Upper lobe of left lung (tissue), 6 donors: Measurements from ENCODE around the gene GUCY2F. TPM values are rescaled to one million over a fixed set of nuclear protein-coding genes. Genes with fewer than 3 reads are reported as not detected.

Experiments
- ATAC-seq, 2 donors: fragments of 200-7000 bp; cut with Tn5 transposase; one replicate each; pipeline ENCODE4 v1.9.1; 2022; ENCODE audit warnings: mild to moderate bottlenecking in 2 of 2, moderate library complexity in 2 of 2; ENCODE audit not compliant: low FRiP score in 2 of 2
- DNase-seq, 2 donors: peaks; one replicate each; pipeline ENCODE4 v3.0.0-alpha.2; 2019 to 2020
- H3K27ac ChIP-seq, 4 donors: fragments of 200-600 bp; sonication (generic); one replicate each; pipeline ENCODE4 v1.5.1; 2016 to 2019
- H3K27me3 ChIP-seq, 4 donors: fragments of 200-600 bp; sonication (generic); one replicate each; pipeline ENCODE4 v1.5.1; 2017 to 2019
- H3K36me3 ChIP-seq, 4 donors: fragments of 200-600 bp; sonication (generic); one replicate each; pipeline ENCODE4 v1.5.1; 2016 to 2019
- H3K4me1 ChIP-seq, 4 donors: fragments of 200-600 bp; sonication (generic); one replicate each; pipeline ENCODE4 v1.5.1; 2018 to 2019
- H3K4me3 ChIP-seq, 4 donors: fragments of 200-600 bp; sonication (generic); one replicate each; pipeline ENCODE4 v1.5.1; 2017 to 2019; ENCODE audit warnings: mild to moderate bottlenecking in 2 of 4, moderate library complexity in 1 of 4
- H3K9me3 ChIP-seq, 4 donors: fragments of 200-600 bp; sonication (generic); one replicate each; pipeline ENCODE4 v1.5.1; 2018 to 2019
- CTCF ChIP-seq, 6 experiments: fragments of 450-650 bp in 4 of 6; fragments of 200-600 bp in 2 of 6; sonication (generic) in 2 of 6; IDR thresholded peaks; one replicate each; pipeline ENCODE4 v1.5.1; 2016 to 2019; ENCODE audit warnings: antibody characterized with exemption in 6 of 6
- EP300 ChIP-seq, 4 donors: sonication (generic); formaldehyde crosslinking; IDR thresholded peaks; one replicate each; pipeline ENCODE4 v1.5.1; 2017; ENCODE audit warnings: antibody characterized with exemption in 4 of 4, control low read depth in 2 of 4
- POLR2A ChIP-seq, 4 donors: fragments of 450-650 bp; IDR thresholded peaks; one replicate each; pipeline ENCODE4 v1.5.1; 2016 to 2017; ENCODE audit warnings: antibody characterized with exemption in 4 of 4, mild to moderate bottlenecking in 2 of 4
- POLR2AphosphoS5 ChIP-seq, 2 donors: sonication (generic); formaldehyde crosslinking; IDR thresholded peaks; one replicate each; pipeline ENCODE4 v1.5.1; 2017; ENCODE audit warnings: antibody characterized with exemption in 2 of 2
- WGBS, 2 donors: methylation state at CpG; one replicate each; pipeline ENCODE4 v1.1.5; 2017 to 2018; 5-methylcytosine and 5-hydroxymethylcytosine counted together
- total RNA-seq, 6 donors: library from RNA; depleted of rRNA in 4 of 6; stranded (reverse); fragments of >200 nt in 4 of 6; gene quantifications; one replicate each; pipeline versions ENCODE4 v1.1.0 to v1.2.1, GENCODE V29; 2016 to 2021
- donor health status: DM: no; HTN: no; CAD: no; lungs with moderate emphysema.
- donor health status: DM: no; HTN: yes; CAD: no; lungs with severe emphysema.

The GUCY2F gene
- total RNA-seq, 6 donors from 2014 or later = 0.10 TPM; not detected in 5

- Histone ChIP-seq H3K27me3 (no peaks in the 10 kb centered on the region), H3K9me3 (no peaks in the 10 kb centered on the region), H3K4me1 (no peaks in the 10 kb centered on the region), H3K4me3 (no peak overlapping the region), H3K27ac (no peak overlapping the region), H3K36me3 (no peaks in the 10 kb centered on the region)
- TF ChIP-seq POLR2A (IDR thresholded peaks at IDR 0.05) = no peak
- TF ChIP-seq POLR2AphosphoS5 (IDR thresholded peaks at IDR 0.05) = no peak
- TF ChIP-seq EP300 (IDR thresholded peaks at IDR 0.05) = no peak
- no peak for TF ChIP-seq CTCF (IDR thresholded peaks at IDR 0.05)
- ATAC-seq = no peak
- no peak for DNase-seq
- WGBS, 2 donors = 71 to 78% methylated on average over 2 of the region's 2 CpGs
Measured at GRCh38 chrX:109390556-109390955, 91.3 kb downstream of the GUCY2F start.

- 75 to 79% methylated on average over 1 of the region's 1 CpG for WGBS, 2 donors
Measured at GRCh38 chrX:109389917-109390316, 92.0 kb downstream of the GUCY2F start.

GRCh38 chrX:109384699-109385098, 97.2 kb downstream of the GUCY2F start:
- H3K4me3 ChIP-seq = no peak overlapping the region
- H3K4me1 ChIP-seq = no peaks in the 10 kb centered on the region
- 37 to 51% methylated on average over 3 of the region's 3 CpGs for WGBS, 2 donors
- no peaks in the 10 kb centered on the region for H3K27me3 ChIP-seq
- no peak for DNase-seq
- no peak overlapping the region for H3K27ac ChIP-seq
- H3K36me3 ChIP-seq = no peaks in the 10 kb centered on the region
- ATAC-seq = no peak
- TF ChIP-seq CTCF (IDR thresholded peaks at IDR 0.05) (peak in 3 of 6 experiments; percentile 25 to 35 (median 33)), POLR2A (IDR thresholded peaks at IDR 0.05) (no peak), EP300 (IDR thresholded peaks at IDR 0.05) (no peak)
- H3K9me3 ChIP-seq = no peaks in the 10 kb centered on the region

More at GRCh38 chrX:109389917-109390316, 92.0 kb downstream of the GUCY2F start:
- Histone ChIP-seq H3K9me3 (no peaks in the 10 kb centered on the region), H3K4me3 (no peak overlapping the region), H3K36me3 (no peaks in the 10 kb centered on the region), H3K4me1 (no peaks in the 10 kb centered on the region), H3K27me3 (no peaks in the 10 kb centered on the region), H3K27ac (no peak overlapping the region)
- no peak for DNase-seq
- no peak for ATAC-seq
- no peak for TF ChIP-seq EP300 (IDR thresholded peaks at IDR 0.05)
- TF ChIP-seq CTCF (IDR thresholded peaks at IDR 0.05) = no peak
- TF ChIP-seq POLR2AphosphoS5 (IDR thresholded peaks at IDR 0.05) = no peak
- no peak for TF ChIP-seq POLR2A (IDR thresholded peaks at IDR 0.05)

- Histone ChIP-seq H3K4me1 (no peaks in the 10 kb centered on the region), H3K27me3 (no peaks in the 10 kb centered on the region), H3K27ac (no peak overlapping the region), H3K9me3 (no peaks in the 10 kb centered on the region), H3K36me3 (no peaks in the 10 kb centered on the region), H3K4me3 (no peak overlapping the region)
- 79 to 91% methylated on average over 4 of the region's 4 CpGs for WGBS, 2 donors
- TF ChIP-seq EP300 (IDR thresholded peaks at IDR 0.05) = no peak
- no peak for TF ChIP-seq POLR2A (IDR thresholded peaks at IDR 0.05)
- TF ChIP-seq CTCF (IDR thresholded peaks at IDR 0.05) = no peak
- TF ChIP-seq POLR2AphosphoS5 (IDR thresholded peaks at IDR 0.05) = no peak
- no peak for ATAC-seq
- DNase-seq = no peak
Measured at GRCh38 chrX:109382332-109382731, 99.6 kb downstream of the GUCY2F start.

GRCh38 chrX:109378281-109378680, 103.6 kb downstream of the GUCY2F start:
- H3K36me3 ChIP-seq = no peaks in the 10 kb centered on the region
- no peaks in the 10 kb centered on the region for H3K27me3 ChIP-seq
- H3K4me3 ChIP-seq = no peak overlapping the region
- 36 to 78% methylated on average over 1 of the region's 1 CpG for WGBS, 2 donors
- no peak overlapping the region for H3K27ac ChIP-seq
- H3K9me3 ChIP-seq = no peaks in the 10 kb centered on the region
- H3K4me1 ChIP-seq = no peaks in the 10 kb centered on the region
- ATAC-seq (no peak), DNase-seq (no peak)
- no peak for TF ChIP-seq CTCF (IDR thresholded peaks at IDR 0.05)
- no peak for TF ChIP-seq EP300 (IDR thresholded peaks at IDR 0.05)
- no peak for TF ChIP-seq POLR2AphosphoS5 (IDR thresholded peaks at IDR 0.05)
